ENCODE data around the gene CDK5RAP2. TPM values are rescaled to one million over a fixed set of nuclear protein-coding genes. Genes with fewer than 3 reads are reported as not detected.

The CDK5RAP2 gene
- total and polyA plus RNA-seq, 10 donors = 19.5 to 93.7 (median 61.9) TPM

- intact Hi-C loops (cut with DNase I; ENCODE audit: low total_unique reads) = loop anchor here (10.0 kb wide), 1 partner anchor 789 kb away; no protein-coding TSS in a partner anchor
- H3K27ac ChIP-seq = no peak overlapping the region
- TF ChIP-seq POLR2AphosphoS5 (IDR thresholded peaks at IDR 0.05) (no peak), POLR2A (IDR thresholded peaks at IDR 0.05) (no peak), CTCF (IDR thresholded peaks at IDR 0.05 in 8 of 11, conservative IDR thresholded peaks at IDR 0.05 in 3 of 11) (no peak)
- no peak for DNase-seq
- H3K4me3 ChIP-seq = no peak overlapping the region
- WGBS, 5 donors = 91 to 98% (median 94%) methylated on average over 2 of the region's 2 CpGs
- H3K9me3 ChIP-seq = no peaks in the 10 kb centered on the region
- no peaks in the 10 kb centered on the region for H3K4me1 ChIP-seq
- no peaks in the 10 kb centered on the region for H3K36me3 ChIP-seq
- no peaks in the 10 kb centered on the region for H3K27me3 ChIP-seq (replicated peaks in 1 of 7)
Observed at GRCh38 chr9:120343416-120343815, 236.6 kb downstream of the CDK5RAP2 start.

Other genes with a start within 250 kb of the CDK5RAP2 start
- 10 to 100 TPM; 25.6 to 57.3 (median 39.8) TPM for gene MEGF9, start 134.3 kb upstream of the CDK5RAP2 start, total RNA-seq
- 1 to 10 TPM; 2.2 to 5.4 (median 3.0) TPM for gene MEGF9, start 134.3 kb upstream of the CDK5RAP2 start, polyA plus RNA-seq
- 100 to 1,000 TPM in 4 of 7 donors, 10 to 100 TPM in 3; 81.4 to 121 (median 104) TPM for gene FBXW2, start 213.2 kb upstream of the CDK5RAP2 start, total RNA-seq
- 10 to 100 TPM in 1 of 3 donors, 1 to 10 TPM in 2; 8.7 to 15.3 (median 8.8) TPM for gene FBXW2, start 213.2 kb upstream of the CDK5RAP2 start, polyA plus RNA-seq

Data from spleen (tissue), 11 donors.